Left ventricle myocardium superior (tissue), 1 donor: ENCODE results near the gene EIF3F. TPM values are rescaled to one million over a fixed set of nuclear protein-coding genes. Genes with fewer than 3 reads are reported as not detected.

Experiments used
- total RNA-seq: library from RNA; stranded (reverse); fragmentation: NEBNext Ultra II Directional; extraction: Animal tissue kit (Norgen Biotek cat#: 25700); gene quantifications from one replicate; pipeline ENCODE4 v1.2.1, GENCODE V29; 2021
- donor health status: DM: no; HTN: yes; CAD: no; lungs with severe emphysema.

Gene EIF3F
- total RNA-seq, 1 donor from 2014 or later = 156 TPM

Other genes with a start within 250 kb of the EIF3F start
- not detected for gene OR5P2, start 190.4 kb upstream of the EIF3F start, total RNA-seq
- not detected for gene OR5P3, start 156.5 kb upstream of the EIF3F start, total RNA-seq
- gene OR10A6, start 56.1 kb upstream of the EIF3F start, total RNA-seq = not detected
- not detected for gene OR10A3, start 45.6 kb upstream of the EIF3F start, total RNA-seq
- gene NLRP10, start 21.9 kb upstream of the EIF3F start, total RNA-seq = not detected
- 22.3 TPM for gene TUB, start 93.9 kb downstream of the EIF3F start, total RNA-seq
- gene RIC3, start 181.7 kb downstream of the EIF3F start, total RNA-seq = 14.1 TPM